ENCODE data around the gene SLC38A10. TPM values are rescaled to one million over a fixed set of nuclear protein-coding genes. Genes with fewer than 3 reads are reported as not detected.

The SLC38A10 gene
- polyA plus RNA-seq, 1 donor from 2014 or later, result 37.4 TPM

- no peaks in the 10 kb centered on the region for H3K36me3 ChIP-seq (ENCODE audit: insufficient read depth, low read length)
- H4K20me1 ChIP-seq (ENCODE audit: insufficient read depth), result no peaks in the 10 kb centered on the region
- no peaks in the 10 kb centered on the region for H3K9me3 ChIP-seq (ENCODE audit: low read length)
- H3K9me2 ChIP-seq (ENCODE audit: insufficient read depth, low read length), result no peaks in the 10 kb centered on the region
- H3K4me2 ChIP-seq (ENCODE audit: low read length), result no peak overlapping the region
- peak overlapping the region; percentile 55 for H3K4me3 ChIP-seq (ENCODE audit: low read length)
- no peaks in the 10 kb centered on the region for H3K79me2 ChIP-seq (replicated peaks; ENCODE audit: insufficient read depth, low read length)
- TF ChIP-seq EZH2 (IDR thresholded peaks at IDR 0.05; ENCODE audit: borderline replicate concordance, insufficient read depth, low read length, poor library complexity, severe bottlenecking) (no peak), POLR2AphosphoS5 (IDR thresholded peaks at IDR 0.05) (no peak), RAD21 (conservative IDR thresholded peaks at IDR 0.05) (no peak), SMC3 (conservative IDR thresholded peaks at IDR 0.05; ENCODE audit: poor library complexity) (no peak), TAF1 (IDR thresholded peaks at IDR 0.05; ENCODE audit: low read depth) (no peak), MXI1 (conservative IDR thresholded peaks at IDR 0.05; ENCODE audit: poor library complexity, severe bottlenecking) (no peak), EP300 (conservative IDR thresholded peaks at IDR 0.05; ENCODE audit: poor library complexity, severe bottlenecking) (no peak)
- TF ChIP-seq, protein P1, sequence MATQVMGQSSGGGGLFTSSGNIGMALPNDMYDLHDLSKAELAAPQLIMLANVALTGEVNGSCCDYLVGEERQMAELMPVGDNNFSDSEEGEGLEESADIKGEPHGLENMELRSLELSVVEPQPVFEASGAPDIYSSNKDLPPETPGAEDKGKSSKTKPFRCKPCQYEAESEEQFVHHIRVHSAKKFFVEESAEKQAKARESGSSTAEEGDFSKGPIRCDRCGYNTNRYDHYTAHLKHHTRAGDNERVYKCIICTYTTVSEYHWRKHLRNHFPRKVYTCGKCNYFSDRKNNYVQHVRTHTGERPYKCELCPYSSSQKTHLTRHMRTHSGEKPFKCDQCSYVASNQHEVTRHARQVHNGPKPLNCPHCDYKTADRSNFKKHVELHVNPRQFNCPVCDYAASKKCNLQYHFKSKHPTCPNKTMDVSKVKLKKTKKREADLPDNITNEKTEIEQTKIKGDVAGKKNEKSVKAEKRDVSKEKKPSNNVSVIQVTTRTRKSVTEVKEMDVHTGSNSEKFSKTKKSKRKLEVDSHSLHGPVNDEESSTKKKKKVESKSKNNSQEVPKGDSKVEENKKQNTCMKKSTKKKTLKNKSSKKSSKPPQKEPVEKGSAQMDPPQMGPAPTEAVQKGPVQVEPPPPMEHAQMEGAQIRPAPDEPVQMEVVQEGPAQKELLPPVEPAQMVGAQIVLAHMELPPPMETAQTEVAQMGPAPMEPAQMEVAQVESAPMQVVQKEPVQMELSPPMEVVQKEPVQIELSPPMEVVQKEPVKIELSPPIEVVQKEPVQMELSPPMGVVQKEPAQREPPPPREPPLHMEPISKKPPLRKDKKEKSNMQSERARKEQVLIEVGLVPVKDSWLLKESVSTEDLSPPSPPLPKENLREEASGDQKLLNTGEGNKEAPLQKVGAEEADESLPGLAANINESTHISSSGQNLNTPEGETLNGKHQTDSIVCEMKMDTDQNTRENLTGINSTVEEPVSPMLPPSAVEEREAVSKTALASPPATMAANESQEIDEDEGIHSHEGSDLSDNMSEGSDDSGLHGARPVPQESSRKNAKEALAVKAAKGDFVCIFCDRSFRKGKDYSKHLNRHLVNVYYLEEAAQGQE (IDR thresholded peaks at IDR 0.05; ENCODE audit: borderline replicate concordance), result no peak
- TF ChIP-seq, protein P2, sequence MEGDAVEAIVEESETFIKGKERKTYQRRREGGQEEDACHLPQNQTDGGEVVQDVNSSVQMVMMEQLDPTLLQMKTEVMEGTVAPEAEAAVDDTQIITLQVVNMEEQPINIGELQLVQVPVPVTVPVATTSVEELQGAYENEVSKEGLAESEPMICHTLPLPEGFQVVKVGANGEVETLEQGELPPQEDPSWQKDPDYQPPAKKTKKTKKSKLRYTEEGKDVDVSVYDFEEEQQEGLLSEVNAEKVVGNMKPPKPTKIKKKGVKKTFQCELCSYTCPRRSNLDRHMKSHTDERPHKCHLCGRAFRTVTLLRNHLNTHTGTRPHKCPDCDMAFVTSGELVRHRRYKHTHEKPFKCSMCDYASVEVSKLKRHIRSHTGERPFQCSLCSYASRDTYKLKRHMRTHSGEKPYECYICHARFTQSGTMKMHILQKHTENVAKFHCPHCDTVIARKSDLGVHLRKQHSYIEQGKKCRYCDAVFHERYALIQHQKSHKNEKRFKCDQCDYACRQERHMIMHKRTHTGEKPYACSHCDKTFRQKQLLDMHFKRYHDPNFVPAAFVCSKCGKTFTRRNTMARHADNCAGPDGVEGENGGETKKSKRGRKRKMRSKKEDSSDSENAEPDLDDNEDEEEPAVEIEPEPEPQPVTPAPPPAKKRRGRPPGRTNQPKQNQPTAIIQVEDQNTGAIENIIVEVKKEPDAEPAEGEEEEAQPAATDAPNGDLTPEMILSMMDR (IDR thresholded peaks at IDR 0.05; ENCODE audit: poor library complexity, severe bottlenecking), result no peak
- no peak overlapping the region for H2AFZ ChIP-seq (ENCODE audit: low read depth, low read length)
- H3F3A ChIP-seq (ENCODE audit: insufficient read depth, low read length, poor library complexity, severe bottlenecking), result no peaks in the 10 kb centered on the region
- no peaks in the 10 kb centered on the region for H3K27me3 ChIP-seq (ENCODE audit: insufficient read depth, low read depth, low read length)
- peak overlapping the region; percentile 62 for H3K9ac ChIP-seq (ENCODE audit: low read length)
- peak overlapping the region; percentile 84 for H3K27ac ChIP-seq (ENCODE audit: low read length)
These were observed 42.7 kb downstream of the SLC38A10 start for GRCh38 chr17:81252326-81252986.

- TF ChIP-seq POLR2AphosphoS5 (IDR thresholded peaks at IDR 0.05), result peak; percentile 68
- TF ChIP-seq, protein P1 (IDR thresholded peaks at IDR 0.05; ENCODE audit: borderline replicate concordance), result peak; percentile 22
- peak; percentile 89 for TF ChIP-seq EP300 (conservative IDR thresholded peaks at IDR 0.05; ENCODE audit: poor library complexity, severe bottlenecking)
- TF ChIP-seq RAD21 (conservative IDR thresholded peaks at IDR 0.05), result no peak
- H3K4me3 ChIP-seq (ENCODE audit: low read length), result peak overlapping the region; percentile 55
- H3K27ac ChIP-seq (ENCODE audit: low read length), result peak overlapping the region; percentile 84
- H3K9ac ChIP-seq (ENCODE audit: low read length), result peak overlapping the region; percentile 62
- H2AFZ ChIP-seq (ENCODE audit: low read depth, low read length), result no peak overlapping the region
- no peaks in the 10 kb centered on the region for H3K9me3 ChIP-seq (ENCODE audit: low read length)
- peak overlapping the region; percentile 2 for H3K4me2 ChIP-seq (ENCODE audit: low read length)
- H3F3A ChIP-seq (ENCODE audit: insufficient read depth, low read length, poor library complexity, severe bottlenecking), result no peaks in the 10 kb centered on the region
- no peaks in the 10 kb centered on the region for H3K27me3 ChIP-seq (ENCODE audit: insufficient read depth, low read depth, low read length)
- H3K36me3 ChIP-seq (ENCODE audit: insufficient read depth, low read length), result no peaks in the 10 kb centered on the region
- no peaks in the 10 kb centered on the region for H3K9me2 ChIP-seq (ENCODE audit: insufficient read depth, low read length)
- H4K20me1 ChIP-seq (ENCODE audit: insufficient read depth), result no peaks in the 10 kb centered on the region
- H3K79me2 ChIP-seq (replicated peaks; ENCODE audit: insufficient read depth, low read length), result no peaks in the 10 kb centered on the region
These were observed 43.3 kb downstream of the SLC38A10 start for GRCh38 chr17:81251709-81252301.
